Measurements from ENCODE around the gene CDH6.
"Not testable (repeated sequence)": the region's sequence is repeated elsewhere in the genome, so short reads cannot be mapped to it uniquely, and the experiment has no call there.

CDH6 gene

GRCh38 chr5:31361704-31362528 is 168.4 kb downstream of the CDH6 start:
- CTCF ChIA-PET; H3K9me3 ChIP-seq (ENCODE audit: control extremely low read depth in 1 of 5, control insufficient read depth in 4 of 5, insufficient read depth in 2 of 5, low read depth in 1 of 5, low read length in 4 of 5); H3K27ac ChIP-seq (ENCODE audit: insufficient read depth in 1 of 2, low read depth in 1 of 2, low read length in 2 of 2, poor library complexity in 1 of 2, severe bottlenecking in 2 of 2); H3K4me1 ChIP-seq (ENCODE audit: control extremely low read depth in 1 of 4, control insufficient read depth in 4 of 4, insufficient read depth in 4 of 4, low read length in 3 of 4); H3K27me3 ChIP-seq (replicated peaks in 2 of 5; ENCODE audit: control insufficient read depth in 4 of 5, insufficient read depth in 5 of 5, low read length in 4 of 5); POLR2A ChIA-PET; DNase-seq; H3K4me3 ChIP-seq (ENCODE audit: control insufficient read depth in 1 of 7, extremely low read depth in 1 of 7, insufficient read depth in 4 of 7, low read depth in 2 of 7, low read length in 6 of 7); H3K36me3 ChIP-seq (ENCODE audit: control insufficient read depth in 4 of 4, insufficient read depth in 4 of 4, low read length in 3 of 4): not testable (repeated sequence)
- 71% methylated on average over 3 of the region's 6 CpGs for WGBS (ENCODE audit: insufficient coverage)

GRCh38 chr5:31362529-31362900 is 169.0 kb downstream of the CDH6 start:
- Histone ChIP-seq H3K4me1 (ENCODE audit: control extremely low read depth in 1 of 4, control insufficient read depth in 4 of 4, insufficient read depth in 4 of 4, low read length in 3 of 4) (no peaks in the 10 kb centered on the region), H3K4me3 (ENCODE audit: control insufficient read depth in 1 of 7, extremely low read depth in 1 of 7, insufficient read depth in 4 of 7, low read depth in 2 of 7, low read length in 6 of 7) (no peak overlapping the region), H3K36me3 (ENCODE audit: control insufficient read depth in 4 of 4, insufficient read depth in 4 of 4, low read length in 3 of 4) (no peaks in the 10 kb centered on the region), H3K27me3 (replicated peaks in 2 of 5; ENCODE audit: control insufficient read depth in 4 of 5, insufficient read depth in 5 of 5, low read length in 4 of 5) (peaks cover 0 to 1% (median 0%) of the 10 kb centered on the region in 5 experiments), H3K27ac (ENCODE audit: insufficient read depth in 1 of 2, low read depth in 1 of 2, low read length in 2 of 2, poor library complexity in 1 of 2, severe bottlenecking in 2 of 2) (no peak overlapping the region), H3K9me3 (ENCODE audit: control extremely low read depth in 1 of 5, control insufficient read depth in 4 of 5, insufficient read depth in 2 of 5, low read depth in 1 of 5, low read length in 4 of 5) (peaks cover 0 to 2% (median 0%) of the 10 kb centered on the region in 5 experiments)
- no peak for DNase-seq
- ChIA-PET POLR2A (no interaction called here), CTCF (no interaction called here)
- no CpG with 5 or more reads among the region's 1 CpG for WGBS (ENCODE audit: insufficient coverage)

- Histone ChIP-seq H3K9me3 (ENCODE audit: control extremely low read depth in 1 of 5, control insufficient read depth in 4 of 5, insufficient read depth in 2 of 5, low read depth in 1 of 5, low read length in 4 of 5) (peaks cover 0 to 2% (median 0%) of the 10 kb centered on the region in 5 experiments), H3K36me3 (ENCODE audit: control insufficient read depth in 4 of 4, insufficient read depth in 4 of 4, low read length in 3 of 4) (no peaks in the 10 kb centered on the region), H3K27me3 (replicated peaks in 2 of 5; ENCODE audit: control insufficient read depth in 4 of 5, insufficient read depth in 5 of 5, low read length in 4 of 5) (peaks cover 0 to 1% (median 0%) of the 10 kb centered on the region in 5 experiments), H3K4me1 (ENCODE audit: control extremely low read depth in 1 of 4, control insufficient read depth in 4 of 4, insufficient read depth in 4 of 4, low read length in 3 of 4) (no peaks in the 10 kb centered on the region), H3K27ac (ENCODE audit: insufficient read depth in 1 of 2, low read depth in 1 of 2, low read length in 2 of 2, poor library complexity in 1 of 2, severe bottlenecking in 2 of 2) (no peak overlapping the region), H3K4me3 (ENCODE audit: control insufficient read depth in 1 of 7, extremely low read depth in 1 of 7, insufficient read depth in 4 of 7, low read depth in 2 of 7, low read length in 6 of 7) (no peak overlapping the region)
- no peak for DNase-seq
- ChIA-PET CTCF (no interaction called here), POLR2A (no interaction called here)
- WGBS (ENCODE audit: insufficient coverage): no CpG with 5 or more reads among the region's 3 CpGs
These were observed 169.6 kb downstream of the CDH6 start for GRCh38 chr5:31362931-31363568.

GRCh38 chr5:31364881-31365636 is 171.6 kb downstream of the CDH6 start:
- Histone ChIP-seq H3K4me3 (ENCODE audit: control insufficient read depth in 1 of 7, extremely low read depth in 1 of 7, insufficient read depth in 4 of 7, low read depth in 2 of 7, low read length in 6 of 7) (no peak overlapping the region), H3K27ac (ENCODE audit: insufficient read depth in 1 of 2, low read depth in 1 of 2, low read length in 2 of 2, poor library complexity in 1 of 2, severe bottlenecking in 2 of 2) (no peak overlapping the region), H3K27me3 (replicated peaks in 2 of 5; ENCODE audit: control insufficient read depth in 4 of 5, insufficient read depth in 5 of 5, low read length in 4 of 5) (peaks cover 0 to 1% (median 0%) of the 10 kb centered on the region in 5 experiments), H3K9me3 (ENCODE audit: control extremely low read depth in 1 of 5, control insufficient read depth in 4 of 5, insufficient read depth in 2 of 5, low read depth in 1 of 5, low read length in 4 of 5) (peaks cover 0 to 2% (median 0%) of the 10 kb centered on the region in 5 experiments), H3K36me3 (ENCODE audit: control insufficient read depth in 4 of 4, insufficient read depth in 4 of 4, low read length in 3 of 4) (no peaks in the 10 kb centered on the region), H3K4me1 (ENCODE audit: control extremely low read depth in 1 of 4, control insufficient read depth in 4 of 4, insufficient read depth in 4 of 4, low read length in 3 of 4) (no peaks in the 10 kb centered on the region)
- no peak for DNase-seq
- 100% methylated on average over 1 of the region's 2 CpGs for WGBS (ENCODE audit: insufficient coverage)
- ChIA-PET CTCF (no interaction called here), POLR2A (no interaction called here)

- Histone ChIP-seq H3K4me1 (ENCODE audit: control extremely low read depth in 1 of 4, control insufficient read depth in 4 of 4, insufficient read depth in 4 of 4, low read length in 3 of 4) (no peaks in the 10 kb centered on the region), H3K27me3 (replicated peaks in 2 of 5; ENCODE audit: control insufficient read depth in 4 of 5, insufficient read depth in 5 of 5, low read length in 4 of 5) (peaks cover 0 to 1% (median 0%) of the 10 kb centered on the region in 5 experiments), H3K9me3 (ENCODE audit: control extremely low read depth in 1 of 5, control insufficient read depth in 4 of 5, insufficient read depth in 2 of 5, low read depth in 1 of 5, low read length in 4 of 5) (peaks cover 0 to 2% (median 0%) of the 10 kb centered on the region in 5 experiments), H3K27ac (ENCODE audit: insufficient read depth in 1 of 2, low read depth in 1 of 2, low read length in 2 of 2, poor library complexity in 1 of 2, severe bottlenecking in 2 of 2) (no peak overlapping the region), H3K4me3 (ENCODE audit: control insufficient read depth in 1 of 7, extremely low read depth in 1 of 7, insufficient read depth in 4 of 7, low read depth in 2 of 7, low read length in 6 of 7) (no peak overlapping the region), H3K36me3 (ENCODE audit: control insufficient read depth in 4 of 4, insufficient read depth in 4 of 4, low read length in 3 of 4) (no peaks in the 10 kb centered on the region)
- WGBS (ENCODE audit: insufficient coverage): 88% methylated on average over 3 of the region's 3 CpGs
- CTCF ChIA-PET: no interaction called here
- POLR2A ChIA-PET: no interaction called here
- DNase-seq: no peak
These were observed 172.3 kb downstream of the CDH6 start for GRCh38 chr5:31365776-31366175.

- 86% methylated on average over 5 of the region's 5 CpGs for WGBS (ENCODE audit: insufficient coverage)
- Histone ChIP-seq H3K27me3 (replicated peaks in 2 of 5; ENCODE audit: control insufficient read depth in 4 of 5, insufficient read depth in 5 of 5, low read length in 4 of 5) (peaks cover 0 to 5% (median 0%) of the 10 kb centered on the region in 5 experiments), H3K27ac (ENCODE audit: insufficient read depth in 1 of 2, low read depth in 1 of 2, low read length in 2 of 2, poor library complexity in 1 of 2, severe bottlenecking in 2 of 2) (no peak overlapping the region), H3K4me1 (ENCODE audit: control extremely low read depth in 1 of 4, control insufficient read depth in 4 of 4, insufficient read depth in 4 of 4, low read length in 3 of 4) (no peaks in the 10 kb centered on the region), H3K4me3 (ENCODE audit: control insufficient read depth in 1 of 7, extremely low read depth in 1 of 7, insufficient read depth in 4 of 7, low read depth in 2 of 7, low read length in 6 of 7) (no peak overlapping the region), H3K36me3 (ENCODE audit: control insufficient read depth in 4 of 4, insufficient read depth in 4 of 4, low read length in 3 of 4) (no peaks in the 10 kb centered on the region), H3K9me3 (ENCODE audit: control extremely low read depth in 1 of 5, control insufficient read depth in 4 of 5, insufficient read depth in 2 of 5, low read depth in 1 of 5, low read length in 4 of 5) (peaks cover 0 to 2% (median 0%) of the 10 kb centered on the region in 5 experiments)
- POLR2A ChIA-PET: no interaction called here
- DNase-seq: no peak
- CTCF ChIA-PET: no interaction called here
These were observed 173.5 kb downstream of the CDH6 start for GRCh38 chr5:31366941-31367340.

GRCh38 chr5:31372124-31372523 is 178.6 kb downstream of the CDH6 start:
- 83% methylated on average over 1 of the region's 1 CpG for WGBS (ENCODE audit: insufficient coverage)
- DNase-seq: no peak
- ChIA-PET CTCF (no interaction called here), POLR2A (no interaction called here)
- Histone ChIP-seq H3K4me1 (ENCODE audit: control extremely low read depth in 1 of 4, control insufficient read depth in 4 of 4, insufficient read depth in 4 of 4, low read length in 3 of 4) (no peaks in the 10 kb centered on the region), H3K9me3 (ENCODE audit: control extremely low read depth in 1 of 5, control insufficient read depth in 4 of 5, insufficient read depth in 2 of 5, low read depth in 1 of 5, low read length in 4 of 5) (no peaks in the 10 kb centered on the region), H3K36me3 (ENCODE audit: control insufficient read depth in 4 of 4, insufficient read depth in 4 of 4, low read length in 3 of 4) (no peaks in the 10 kb centered on the region), H3K27me3 (replicated peaks in 2 of 5; ENCODE audit: control insufficient read depth in 4 of 5, insufficient read depth in 5 of 5, low read length in 4 of 5) (peaks cover 0 to 4% (median 0%) of the 10 kb centered on the region in 5 experiments), H3K4me3 (ENCODE audit: control insufficient read depth in 1 of 7, extremely low read depth in 1 of 7, insufficient read depth in 4 of 7, low read depth in 2 of 7, low read length in 6 of 7) (no peak overlapping the region), H3K27ac (ENCODE audit: insufficient read depth in 1 of 2, low read depth in 1 of 2, low read length in 2 of 2, poor library complexity in 1 of 2, severe bottlenecking in 2 of 2) (no peak overlapping the region)

All from common myeloid progenitor, CD34-positive (primary cell).